ENCODE results near the gene CST4.
"Not testable (repeated sequence)": the region's sequence is repeated elsewhere in the genome, so short reads cannot be mapped to it uniquely, and the experiment has no call there.

Gene CST4

GRCh38 chr20:23661002-23661429 is 27.8 kb downstream of the CST4 start:
- no peak for DNase-seq (ENCODE audit: low spot score)

GRCh38 chr20:23659989-23660837 is 28.6 kb downstream of the CST4 start:
- DNase-seq (ENCODE audit: low spot score): no peak

GRCh38 chr20:23659610-23659988 is 29.2 kb downstream of the CST4 start:
- not testable (repeated sequence) for DNase-seq (ENCODE audit: low spot score)

- DNase-seq (ENCODE audit: low spot score): no peak
Observed at GRCh38 chr20:23658989-23659609, 29.7 kb downstream of the CST4 start.

GRCh38 chr20:23658336-23658735 is 30.5 kb downstream of the CST4 start:
- no peak for DNase-seq (ENCODE audit: low spot score)

- DNase-seq (ENCODE audit: low spot score): no peak
Observed at GRCh38 chr20:23657202-23657601, 31.6 kb downstream of the CST4 start.

- no peak for DNase-seq (ENCODE audit: low spot score)
Observed at GRCh38 chr20:23656372-23656771, 32.5 kb downstream of the CST4 start.

- no peak for DNase-seq (ENCODE audit: low spot score)
Observed at GRCh38 chr20:23655491-23656211, 33.2 kb downstream of the CST4 start.

- DNase-seq (ENCODE audit: low spot score): no peak
Observed at GRCh38 chr20:23654717-23655116, 34.1 kb downstream of the CST4 start.

GRCh38 chr20:23654000-23654399 is 34.8 kb downstream of the CST4 start:
- no peak for DNase-seq (ENCODE audit: low spot score)

- no peak for DNase-seq (ENCODE audit: low spot score)
Observed at GRCh38 chr20:23653400-23653938, 35.4 kb downstream of the CST4 start.

- DNase-seq (ENCODE audit: low spot score): no peak
Observed at GRCh38 chr20:23652926-23653325, 35.9 kb downstream of the CST4 start.

GRCh38 chr20:23652371-23652770 is 36.5 kb downstream of the CST4 start:
- no peak for DNase-seq (ENCODE audit: low spot score)

- DNase-seq (ENCODE audit: low spot score): no peak
Observed at GRCh38 chr20:23651117-23651516, 37.7 kb downstream of the CST4 start.

- DNase-seq (ENCODE audit: low spot score): no peak
Observed at GRCh38 chr20:23649830-23650417, 38.9 kb downstream of the CST4 start.

- no peak for DNase-seq (ENCODE audit: low spot score)
Observed at GRCh38 chr20:23649242-23649641, 39.6 kb downstream of the CST4 start.

- no peak for DNase-seq (ENCODE audit: low spot score)
Observed at GRCh38 chr20:23647346-23647745, 41.5 kb downstream of the CST4 start.

GRCh38 chr20:23646106-23646873 is 42.5 kb downstream of the CST4 start:
- DNase-seq (ENCODE audit: low spot score): no peak

- no peak for DNase-seq (ENCODE audit: low spot score)
Observed at GRCh38 chr20:23645575-23645974, 43.3 kb downstream of the CST4 start.

- no peak for DNase-seq (ENCODE audit: low spot score)
Observed at GRCh38 chr20:23644164-23644563, 44.7 kb downstream of the CST4 start.

GRCh38 chr20:23643659-23644058 is 45.2 kb downstream of the CST4 start:
- DNase-seq (ENCODE audit: low spot score): no peak
